GM23338 (cell line): ENCODE measurements around the gene FSD1. TPM values are rescaled to one million over a fixed set of nuclear protein-coding genes. Genes with fewer than 3 reads are reported as not detected.
"Not testable (repeated sequence)": the region's sequence is repeated elsewhere in the genome, so short reads cannot be mapped to it uniquely, and the experiment has no call there.

ENCODE experiments used
- ATAC-seq: fragments of 200-7000 bp; cut with Tn5 transposase; 3 replicates; pipeline ENCODE4 v1.9.1; 2020
- DNase-seq: peaks from one replicate; pipeline ENCODE4 v3.0.0-alpha.2; 2015; ENCODE audit warnings: low spot score
- H2AFZ ChIP-seq: fragments of 200-600 bp; sonication (generic); 2 replicates; pipeline ENCODE4 v1.8.0; 2016; ENCODE audit warnings: antibody characterized with exemption, mild to moderate bottlenecking, moderate library complexity
- H3F3A ChIP-seq: fragments of 200-600 bp; sonication (generic); replicated peaks from 2 replicates; pipeline ENCODE4 v1.8.0; 2017; ENCODE audit warnings: antibody characterized with exemption, mixed run types, low read depth
- H3K27ac ChIP-seq: fragments of 200-600 bp; sonication (generic); 2 replicates; pipeline ENCODE4 v1.6.1; 2016; ENCODE audit warnings: low read depth
- H3K27me3 ChIP-seq: fragments of 200-600 bp; sonication (generic); 2 replicates; pipeline ENCODE4 v1.8.0; 2016; ENCODE audit warnings: mild to moderate bottlenecking, mixed run types, moderate library complexity; ENCODE audit not compliant: insufficient read depth
- H3K36me3 ChIP-seq: fragments of 200-600 bp; sonication (generic); 2 replicates; pipeline ENCODE4 v1.8.0; 2016; ENCODE audit warnings: mild to moderate bottlenecking; ENCODE audit not compliant: insufficient read depth
- H3K4me1 ChIP-seq: fragments of 200-600 bp; sonication (generic); 2 replicates; pipeline ENCODE4 v1.8.0; 2016; ENCODE audit warnings: mild to moderate bottlenecking, moderate library complexity; ENCODE audit not compliant: insufficient read depth
- H3K4me2 ChIP-seq: fragments of 200-600 bp; sonication (generic); 2 replicates; pipeline ENCODE4 v1.7.1; 2017; ENCODE audit warnings: mixed run types
- H3K4me3 ChIP-seq: fragments of 200-600 bp; sonication (generic); 2 replicates; pipeline ENCODE4 v1.6.1; 2016; ENCODE audit warnings: mixed run types
- H3K79me2 ChIP-seq: fragments of 200-600 bp; sonication (generic); replicated peaks from 2 replicates; pipeline ENCODE4 v1.8.0; 2017; ENCODE audit warnings: mild to moderate bottlenecking; ENCODE audit not compliant: insufficient read depth
- H3K9me2 ChIP-seq: fragments of 200-600 bp; sonication (generic); 2 replicates; pipeline ENCODE4 v1.8.0; 2017; ENCODE audit not compliant: insufficient read depth
- H4K20me1 ChIP-seq: fragments of 200-600 bp; sonication (generic); replicated peaks from 2 replicates; pipeline ENCODE4 v1.8.0; 2017; ENCODE audit warnings: mild to moderate bottlenecking; ENCODE audit not compliant: insufficient read depth
- H3K27ac Mint-ChIP-seq: 2 replicates; pipeline ENCODE4 v1.8.0; 2020; ENCODE audit warnings: inconsistent platforms, mild to moderate bottlenecking, moderate library complexity, mixed read lengths
- H3K27me3 Mint-ChIP-seq: 3 replicates; pipeline ENCODE4 v1.8.0; 2022; ENCODE audit warnings: low read depth, mild to moderate bottlenecking, moderate library complexity, mixed read lengths, inconsistent platforms; ENCODE audit not compliant: insufficient read depth, poor library complexity
- H3K36me3 Mint-ChIP-seq: 3 replicates; pipeline ENCODE4 v1.8.0; 2021; ENCODE audit warnings: low read depth, mild to moderate bottlenecking, inconsistent platforms, moderate library complexity, mixed read lengths
- H3K4me1 Mint-ChIP-seq: 3 replicates; pipeline ENCODE4 v1.8.0; 2020; ENCODE audit warnings: mild to moderate bottlenecking, inconsistent platforms, mixed read lengths
- H3K4me3 Mint-ChIP-seq: 3 replicates; pipeline ENCODE4 v1.8.0; 2021; ENCODE audit warnings: moderate library complexity, mild to moderate bottlenecking, inconsistent platforms, mixed read lengths
- H3K9me3 Mint-ChIP-seq: 3 replicates; pipeline ENCODE4 v1.8.0; 2020; ENCODE audit warnings: moderate library complexity, mild to moderate bottlenecking, inconsistent platforms, mixed read lengths
- CREB1 ChIP-seq: fragments of 250-450 bp; sonication (Bioruptor Pico); IDR thresholded peaks from 2 replicates; pipeline ENCODE4 v1.5.0; 2020; ENCODE audit warnings: low read depth, mild to moderate bottlenecking, moderate library complexity
- EZH2 ChIP-seq: fragments of 200-600 bp; sonication (generic); IDR thresholded peaks from one replicate; pipeline ENCODE4 v1.8.0; 2017; ENCODE audit warnings: antibody characterized with exemption, mild to moderate bottlenecking, low read depth; ENCODE audit not compliant: unreplicated experiment
- EZH2phosphoT487 ChIP-seq: fragments of 200-600 bp; sonication (generic); IDR thresholded peaks from one replicate; pipeline ENCODE4 v1.8.1; 2018; ENCODE audit warnings: antibody characterized with exemption; ENCODE audit not compliant: unreplicated experiment
- JUNB ChIP-seq: IDR thresholded peaks from one replicate; pipeline ENCODE4 v1.6.1; 2016; ENCODE audit warnings: antibody characterized with exemption; ENCODE audit not compliant: unreplicated experiment
- NANOG ChIP-seq: IDR thresholded peaks from 2 replicates; pipeline ENCODE4 v1.6.1; 2016; ENCODE audit warnings: antibody characterized with exemption, borderline replicate concordance
- POLR2AphosphoS5 ChIP-seq: IDR thresholded peaks from 2 replicates; pipeline ENCODE4 v1.6.1; 2016; ENCODE audit warnings: antibody characterized with exemption, low read depth
- STAT1 ChIP-seq: IDR thresholded peaks from one replicate; pipeline ENCODE4 v1.6.1; 2016; ENCODE audit warnings: antibody characterized with exemption; ENCODE audit not compliant: unreplicated experiment
- ZNF114 ChIP-seq: fragments of 250-450 bp; sonication (Bioruptor Pico); IDR thresholded peaks from 2 replicates; pipeline ENCODE4 v1.5.0; 2020; ENCODE audit warnings: mild to moderate bottlenecking, moderate library complexity
- ZNF331 ChIP-seq: fragments of 250-450 bp; sonication (Bioruptor Pico); IDR thresholded peaks from 2 replicates; pipeline ENCODE4 v1.5.0; 2020; ENCODE audit warnings: low read depth, mild to moderate bottlenecking, moderate library complexity
- polyA plus RNA-seq: library from polyadenylated mRNA; unstranded; fragments of >200 nt; fragmentation: Nextera tagmentation; extraction: Ambion mirVana; gene quantifications from 2 replicates; pipeline ENCODE4 v1.2.1, GENCODE V29; 2016
- total RNA-seq: library from RNA; depleted of rRNA; stranded (reverse); fragments of >200 nt; shearing (Covaris generic); gene quantifications from 2 replicates; pipeline ENCODE4 v1.2.3, GENCODE V29; 2014
- TF ChIP-seq, protein P1 (sequence below): IDR thresholded peaks from one replicate; pipeline ENCODE4 v1.6.1; 2018; ENCODE audit warnings: antibody characterized with exemption; ENCODE audit not compliant: unreplicated experiment
- TF ChIP-seq, protein P2 (sequence below), 2 experiments: fragments of 200-600 bp in 1 of 2; sonication (generic) in 1 of 2; conservative IDR thresholded peaks; 2 replicates each; pipeline versions ENCODE4 v1.5.1 to v1.6.1; 2016 to 2017; ENCODE audit warnings: antibody characterized with exemption in 2 of 2, low read depth in 2 of 2, mild to moderate bottlenecking in 2 of 2, moderate library complexity in 1 of 2

The FSD1 gene
- total and polyA plus RNA-seq, 2 experiments from 2014 or later: 50.7 to 82.9 TPM

DNA sequence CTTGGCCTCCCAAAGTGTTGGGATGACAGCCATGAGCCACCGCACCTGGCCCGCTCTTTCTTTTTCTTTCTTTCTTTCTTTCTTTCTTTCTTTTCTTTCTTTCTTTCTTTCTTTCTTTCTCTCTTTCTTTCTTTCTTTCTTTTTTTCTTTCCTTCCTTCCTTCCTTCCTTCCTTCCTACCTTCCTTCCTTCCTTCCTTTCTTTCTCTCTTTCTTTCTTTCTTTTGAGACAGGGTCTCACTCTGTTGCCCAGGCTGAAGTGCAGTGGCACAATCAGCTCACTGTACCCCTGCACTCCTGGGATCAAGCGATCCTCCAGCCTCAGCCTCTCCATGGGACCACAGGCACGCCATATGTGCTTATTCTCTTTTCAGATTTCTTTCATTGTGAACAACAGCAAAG, 18.3 kb upstream of the FSD1 start:
- H3F3A ChIP-seq, H3K9me2 ChIP-seq, H3K4me1 ChIP-seq, H3K36me3 Mint-ChIP-seq, H3K4me1 Mint-ChIP-seq, H3K4me3 ChIP-seq, H3K9me3 Mint-ChIP-seq, H3K79me2 ChIP-seq, H3K4me2 ChIP-seq, H2AFZ ChIP-seq, ATAC-seq, H3K4me3 Mint-ChIP-seq, H3K27ac Mint-ChIP-seq, H3K27ac ChIP-seq, DNase-seq, H3K36me3 ChIP-seq, H4K20me1 ChIP-seq: not testable (repeated sequence)
- H3K27me3 Mint-ChIP-seq: peaks cover 15% of the 10 kb centered on the region
- peaks cover 12% of the 10 kb centered on the region for H3K27me3 ChIP-seq

DNA sequence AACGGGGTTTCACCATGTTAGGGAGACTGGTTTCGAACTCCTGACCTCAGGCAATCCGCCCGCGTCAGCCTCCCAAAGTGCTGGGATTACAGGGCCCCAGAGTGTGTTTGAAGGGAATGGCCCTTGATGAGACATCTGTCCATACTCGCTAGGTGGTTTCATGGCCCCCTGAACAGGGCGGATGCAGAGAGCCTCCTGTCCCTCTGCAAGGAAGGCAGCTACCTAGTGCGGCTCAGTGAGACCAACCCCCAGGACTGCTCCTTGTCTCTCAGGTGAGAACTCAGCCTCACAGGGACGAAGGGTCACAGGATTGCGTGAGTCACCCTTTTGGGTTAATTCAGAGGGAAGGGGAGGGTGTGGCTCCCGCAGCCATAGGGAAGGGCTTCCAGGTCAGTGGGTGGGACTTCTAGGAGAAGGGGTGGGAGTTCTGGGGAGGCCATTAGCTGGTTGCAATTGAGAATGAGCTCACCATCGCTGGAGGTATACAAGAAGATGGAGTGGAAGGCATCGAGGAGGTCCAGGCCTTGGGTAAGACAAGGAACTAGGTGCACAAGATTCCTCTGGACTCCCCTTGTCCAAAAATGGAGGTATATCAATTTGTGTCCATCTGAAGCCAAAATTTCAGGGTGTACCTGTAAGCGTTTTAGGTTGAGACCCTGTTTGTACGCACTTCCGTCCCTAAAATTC, 16.2 kb upstream of the FSD1 start:
- Mint-ChIP-seq H3K27ac (no peak overlapping the region), H3K27me3 (peaks cover 3% of the 10 kb centered on the region), H3K9me3 (no peaks in the 10 kb centered on the region), H3K4me3 (no peak overlapping the region), H3K36me3 (no peaks in the 10 kb centered on the region), H3K4me1 (peaks cover 4% of the 10 kb centered on the region; the same call in 1 of the 3 replicates)
- H3K4me3 ChIP-seq: no peak overlapping the region
- no peaks in the 10 kb centered on the region for H3F3A ChIP-seq
- H3K27ac ChIP-seq: no peak overlapping the region
- H3K36me3 ChIP-seq: no peaks in the 10 kb centered on the region
- H4K20me1 ChIP-seq: no peaks in the 10 kb centered on the region
- no peaks in the 10 kb centered on the region for H3K79me2 ChIP-seq
- no peaks in the 10 kb centered on the region for H3K9me2 ChIP-seq
- H3K4me1 ChIP-seq: no peaks in the 10 kb centered on the region
- peak; percentile 59 for DNase-seq
- H3K4me2 ChIP-seq: no peak overlapping the region
- H2AFZ ChIP-seq: no peak overlapping the region
- H3K27me3 ChIP-seq: no peaks in the 10 kb centered on the region
- peak; percentile 16 for ATAC-seq
- TF ChIP-seq ZNF331 (CRISPR knock-in tag) (no peak), EZH2 (no peak), POLR2AphosphoS5 (no peak), NANOG (no peak), STAT1 (no peak), CREB1 (CRISPR knock-in tag) (no peak), ZNF114 (no peak), JUNB (no peak), EZH2phosphoT487 (no peak)
- TF ChIP-seq, protein P1, sequence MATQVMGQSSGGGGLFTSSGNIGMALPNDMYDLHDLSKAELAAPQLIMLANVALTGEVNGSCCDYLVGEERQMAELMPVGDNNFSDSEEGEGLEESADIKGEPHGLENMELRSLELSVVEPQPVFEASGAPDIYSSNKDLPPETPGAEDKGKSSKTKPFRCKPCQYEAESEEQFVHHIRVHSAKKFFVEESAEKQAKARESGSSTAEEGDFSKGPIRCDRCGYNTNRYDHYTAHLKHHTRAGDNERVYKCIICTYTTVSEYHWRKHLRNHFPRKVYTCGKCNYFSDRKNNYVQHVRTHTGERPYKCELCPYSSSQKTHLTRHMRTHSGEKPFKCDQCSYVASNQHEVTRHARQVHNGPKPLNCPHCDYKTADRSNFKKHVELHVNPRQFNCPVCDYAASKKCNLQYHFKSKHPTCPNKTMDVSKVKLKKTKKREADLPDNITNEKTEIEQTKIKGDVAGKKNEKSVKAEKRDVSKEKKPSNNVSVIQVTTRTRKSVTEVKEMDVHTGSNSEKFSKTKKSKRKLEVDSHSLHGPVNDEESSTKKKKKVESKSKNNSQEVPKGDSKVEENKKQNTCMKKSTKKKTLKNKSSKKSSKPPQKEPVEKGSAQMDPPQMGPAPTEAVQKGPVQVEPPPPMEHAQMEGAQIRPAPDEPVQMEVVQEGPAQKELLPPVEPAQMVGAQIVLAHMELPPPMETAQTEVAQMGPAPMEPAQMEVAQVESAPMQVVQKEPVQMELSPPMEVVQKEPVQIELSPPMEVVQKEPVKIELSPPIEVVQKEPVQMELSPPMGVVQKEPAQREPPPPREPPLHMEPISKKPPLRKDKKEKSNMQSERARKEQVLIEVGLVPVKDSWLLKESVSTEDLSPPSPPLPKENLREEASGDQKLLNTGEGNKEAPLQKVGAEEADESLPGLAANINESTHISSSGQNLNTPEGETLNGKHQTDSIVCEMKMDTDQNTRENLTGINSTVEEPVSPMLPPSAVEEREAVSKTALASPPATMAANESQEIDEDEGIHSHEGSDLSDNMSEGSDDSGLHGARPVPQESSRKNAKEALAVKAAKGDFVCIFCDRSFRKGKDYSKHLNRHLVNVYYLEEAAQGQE: no peak
- TF ChIP-seq, protein P2, sequence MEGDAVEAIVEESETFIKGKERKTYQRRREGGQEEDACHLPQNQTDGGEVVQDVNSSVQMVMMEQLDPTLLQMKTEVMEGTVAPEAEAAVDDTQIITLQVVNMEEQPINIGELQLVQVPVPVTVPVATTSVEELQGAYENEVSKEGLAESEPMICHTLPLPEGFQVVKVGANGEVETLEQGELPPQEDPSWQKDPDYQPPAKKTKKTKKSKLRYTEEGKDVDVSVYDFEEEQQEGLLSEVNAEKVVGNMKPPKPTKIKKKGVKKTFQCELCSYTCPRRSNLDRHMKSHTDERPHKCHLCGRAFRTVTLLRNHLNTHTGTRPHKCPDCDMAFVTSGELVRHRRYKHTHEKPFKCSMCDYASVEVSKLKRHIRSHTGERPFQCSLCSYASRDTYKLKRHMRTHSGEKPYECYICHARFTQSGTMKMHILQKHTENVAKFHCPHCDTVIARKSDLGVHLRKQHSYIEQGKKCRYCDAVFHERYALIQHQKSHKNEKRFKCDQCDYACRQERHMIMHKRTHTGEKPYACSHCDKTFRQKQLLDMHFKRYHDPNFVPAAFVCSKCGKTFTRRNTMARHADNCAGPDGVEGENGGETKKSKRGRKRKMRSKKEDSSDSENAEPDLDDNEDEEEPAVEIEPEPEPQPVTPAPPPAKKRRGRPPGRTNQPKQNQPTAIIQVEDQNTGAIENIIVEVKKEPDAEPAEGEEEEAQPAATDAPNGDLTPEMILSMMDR (conservative IDR thresholded peaks at IDR 0.05; ENCODE audit: low read depth in 2 of 2): no peak
